GM23338 (cell line): Measurements from ENCODE around the gene PAXX. TPM values are rescaled to one million over a fixed set of nuclear protein-coding genes. Genes with fewer than 3 reads are reported as not detected.

Source experiments
- CREB1 ChIP-seq: fragments of 250-450 bp; sonication (Bioruptor Pico); IDR thresholded peaks from 2 replicates; pipeline ENCODE4 v1.5.0; 2020; ENCODE audit warnings: low read depth, mild to moderate bottlenecking, moderate library complexity
- EZH2phosphoT487 ChIP-seq: fragments of 200-600 bp; sonication (generic); IDR thresholded peaks from one replicate; pipeline ENCODE4 v1.8.1; 2018; ENCODE audit warnings: antibody characterized with exemption; ENCODE audit not compliant: unreplicated experiment
- JUNB ChIP-seq: IDR thresholded peaks from one replicate; pipeline ENCODE4 v1.6.1; 2016; ENCODE audit warnings: antibody characterized with exemption; ENCODE audit not compliant: unreplicated experiment
- NANOG ChIP-seq: IDR thresholded peaks from 2 replicates; pipeline ENCODE4 v1.6.1; 2016; ENCODE audit warnings: antibody characterized with exemption, borderline replicate concordance
- STAT1 ChIP-seq: IDR thresholded peaks from one replicate; pipeline ENCODE4 v1.6.1; 2016; ENCODE audit warnings: antibody characterized with exemption; ENCODE audit not compliant: unreplicated experiment
- ZNF114 ChIP-seq: fragments of 250-450 bp; sonication (Bioruptor Pico); IDR thresholded peaks from 2 replicates; pipeline ENCODE4 v1.5.0; 2020; ENCODE audit warnings: mild to moderate bottlenecking, moderate library complexity
- ZNF331 ChIP-seq: fragments of 250-450 bp; sonication (Bioruptor Pico); IDR thresholded peaks from 2 replicates; pipeline ENCODE4 v1.5.0; 2020; ENCODE audit warnings: low read depth, mild to moderate bottlenecking, moderate library complexity
- polyA plus RNA-seq: library from polyadenylated mRNA; unstranded; fragments of >200 nt; fragmentation: Nextera tagmentation; extraction: Ambion mirVana; gene quantifications from 2 replicates; pipeline ENCODE4 v1.2.1, GENCODE V29; 2016
- total RNA-seq: library from RNA; depleted of rRNA; stranded (reverse); fragments of >200 nt; shearing (Covaris generic); gene quantifications from 2 replicates; pipeline ENCODE4 v1.2.3, GENCODE V29; 2014
- TF ChIP-seq, protein P1 (sequence below): fragments of 250-450 bp; sonication (Bioruptor Pico); IDR thresholded peaks from 2 replicates; pipeline ENCODE4 v1.5.0; 2020; ENCODE audit warnings: mild to moderate bottlenecking, moderate library complexity
- TF ChIP-seq, protein P2 (sequence below), 2 experiments: fragments of 200-600 bp in 1 of 2; sonication (generic) in 1 of 2; conservative IDR thresholded peaks; 2 replicates each; pipeline versions ENCODE4 v1.5.1 to v1.6.1; 2016 to 2017; ENCODE audit warnings: antibody characterized with exemption in 2 of 2, low read depth in 2 of 2, mild to moderate bottlenecking in 2 of 2, moderate library complexity in 1 of 2

Gene PAXX
- total and polyA plus RNA-seq, 2 experiments from 2014 or later = 71.5 to 86.0 TPM

- TF ChIP-seq, protein P1, sequence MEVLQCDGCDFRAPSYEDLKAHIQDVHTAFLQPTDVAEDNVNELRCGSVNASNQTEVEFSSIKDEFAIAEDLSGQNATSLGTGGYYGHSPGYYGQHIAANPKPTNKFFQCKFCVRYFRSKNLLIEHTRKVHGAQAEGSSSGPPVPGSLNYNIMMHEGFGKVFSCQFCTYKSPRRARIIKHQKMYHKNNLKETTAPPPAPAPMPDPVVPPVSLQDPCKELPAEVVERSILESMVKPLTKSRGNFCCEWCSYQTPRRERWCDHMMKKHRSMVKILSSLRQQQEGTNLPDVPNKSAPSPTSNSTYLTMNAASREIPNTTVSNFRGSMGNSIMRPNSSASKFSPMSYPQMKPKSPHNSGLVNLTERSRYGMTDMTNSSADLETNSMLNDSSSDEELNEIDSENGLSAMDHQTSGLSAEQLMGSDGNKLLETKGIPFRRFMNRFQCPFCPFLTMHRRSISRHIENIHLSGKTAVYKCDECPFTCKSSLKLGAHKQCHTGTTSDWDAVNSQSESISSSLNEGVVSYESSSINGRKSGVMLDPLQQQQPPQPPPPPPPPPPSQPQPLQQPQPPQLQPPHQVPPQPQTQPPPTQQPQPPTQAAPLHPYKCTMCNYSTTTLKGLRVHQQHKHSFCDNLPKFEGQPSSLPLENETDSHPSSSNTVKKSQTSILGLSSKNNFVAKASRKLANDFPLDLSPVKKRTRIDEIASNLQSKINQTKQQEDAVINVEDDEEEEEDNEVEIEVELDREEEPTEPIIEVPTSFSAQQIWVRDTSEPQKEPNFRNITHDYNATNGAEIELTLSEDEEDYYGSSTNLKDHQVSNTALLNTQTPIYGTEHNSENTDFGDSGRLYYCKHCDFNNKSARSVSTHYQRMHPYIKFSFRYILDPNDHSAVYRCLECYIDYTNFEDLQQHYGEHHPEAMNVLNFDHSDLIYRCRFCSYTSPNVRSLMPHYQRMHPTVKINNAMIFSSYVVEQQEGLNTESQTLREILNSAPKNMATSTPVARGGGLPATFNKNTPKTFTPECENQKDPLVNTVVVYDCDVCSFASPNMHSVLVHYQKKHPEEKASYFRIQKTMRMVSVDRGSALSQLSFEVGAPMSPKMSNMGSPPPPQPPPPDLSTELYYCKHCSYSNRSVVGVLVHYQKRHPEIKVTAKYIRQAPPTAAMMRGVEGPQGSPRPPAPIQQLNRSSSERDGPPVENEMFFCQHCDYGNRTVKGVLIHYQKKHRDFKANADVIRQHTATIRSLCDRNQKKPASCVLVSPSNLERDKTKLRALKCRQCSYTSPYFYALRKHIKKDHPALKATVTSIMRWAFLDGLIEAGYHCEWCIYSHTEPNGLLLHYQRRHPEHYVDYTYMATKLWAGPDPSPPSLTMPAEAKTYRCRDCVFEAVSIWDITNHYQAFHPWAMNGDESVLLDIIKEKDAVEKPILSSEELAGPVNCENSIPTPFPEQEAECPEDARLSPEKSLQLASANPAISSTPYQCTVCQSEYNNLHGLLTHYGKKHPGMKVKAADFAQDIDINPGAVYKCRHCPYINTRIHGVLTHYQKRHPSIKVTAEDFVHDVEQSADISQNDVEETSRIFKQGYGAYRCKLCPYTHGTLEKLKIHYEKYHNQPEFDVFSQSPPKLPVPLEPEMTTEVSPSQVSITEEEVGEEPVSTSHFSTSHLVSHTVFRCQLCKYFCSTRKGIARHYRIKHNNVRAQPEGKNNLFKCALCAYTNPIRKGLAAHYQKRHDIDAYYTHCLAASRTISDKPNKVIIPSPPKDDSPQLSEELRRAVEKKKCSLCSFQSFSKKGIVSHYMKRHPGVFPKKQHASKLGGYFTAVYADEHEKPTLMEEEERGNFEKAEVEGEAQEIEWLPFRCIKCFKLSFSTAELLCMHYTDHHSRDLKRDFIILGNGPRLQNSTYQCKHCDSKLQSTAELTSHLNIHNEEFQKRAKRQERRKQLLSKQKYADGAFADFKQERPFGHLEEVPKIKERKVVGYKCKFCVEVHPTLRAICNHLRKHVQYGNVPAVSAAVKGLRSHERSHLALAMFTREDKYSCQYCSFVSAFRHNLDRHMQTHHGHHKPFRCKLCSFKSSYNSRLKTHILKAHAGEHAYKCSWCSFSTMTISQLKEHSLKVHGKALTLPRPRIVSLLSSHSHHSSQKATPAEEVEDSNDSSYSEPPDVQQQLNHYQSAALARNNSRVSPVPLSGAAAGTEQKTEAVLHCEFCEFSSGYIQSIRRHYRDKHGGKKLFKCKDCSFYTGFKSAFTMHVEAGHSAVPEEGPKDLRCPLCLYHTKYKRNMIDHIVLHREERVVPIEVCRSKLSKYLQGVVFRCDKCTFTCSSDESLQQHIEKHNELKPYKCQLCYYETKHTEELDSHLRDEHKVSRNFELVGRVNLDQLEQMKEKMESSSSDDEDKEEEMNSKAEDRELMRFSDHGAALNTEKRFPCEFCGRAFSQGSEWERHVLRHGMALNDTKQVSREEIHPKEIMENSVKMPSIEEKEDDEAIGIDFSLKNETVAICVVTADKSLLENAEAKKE (CRISPR knock-in tag) = no peak
- TF ChIP-seq CREB1 (no peak), EZH2phosphoT487 (no peak), STAT1 (no peak), ZNF114 (CRISPR knock-in tag) (no peak), JUNB (no peak), NANOG (no peak), ZNF331 (no peak)
- TF ChIP-seq, protein P2, sequence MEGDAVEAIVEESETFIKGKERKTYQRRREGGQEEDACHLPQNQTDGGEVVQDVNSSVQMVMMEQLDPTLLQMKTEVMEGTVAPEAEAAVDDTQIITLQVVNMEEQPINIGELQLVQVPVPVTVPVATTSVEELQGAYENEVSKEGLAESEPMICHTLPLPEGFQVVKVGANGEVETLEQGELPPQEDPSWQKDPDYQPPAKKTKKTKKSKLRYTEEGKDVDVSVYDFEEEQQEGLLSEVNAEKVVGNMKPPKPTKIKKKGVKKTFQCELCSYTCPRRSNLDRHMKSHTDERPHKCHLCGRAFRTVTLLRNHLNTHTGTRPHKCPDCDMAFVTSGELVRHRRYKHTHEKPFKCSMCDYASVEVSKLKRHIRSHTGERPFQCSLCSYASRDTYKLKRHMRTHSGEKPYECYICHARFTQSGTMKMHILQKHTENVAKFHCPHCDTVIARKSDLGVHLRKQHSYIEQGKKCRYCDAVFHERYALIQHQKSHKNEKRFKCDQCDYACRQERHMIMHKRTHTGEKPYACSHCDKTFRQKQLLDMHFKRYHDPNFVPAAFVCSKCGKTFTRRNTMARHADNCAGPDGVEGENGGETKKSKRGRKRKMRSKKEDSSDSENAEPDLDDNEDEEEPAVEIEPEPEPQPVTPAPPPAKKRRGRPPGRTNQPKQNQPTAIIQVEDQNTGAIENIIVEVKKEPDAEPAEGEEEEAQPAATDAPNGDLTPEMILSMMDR (conservative IDR thresholded peaks at IDR 0.05; ENCODE audit: low read depth in 2 of 2) = no peak
These were observed 46.7 kb downstream of the PAXX start (continued) for GRCh38 chr9:137038916-137039315.
